K562 (cell line): ENCODE results near the gene BLOC1S3. TPM values are rescaled to one million over a fixed set of nuclear protein-coding genes. Genes with fewer than 3 reads are reported as not detected.

Experiments used
- AFF1 ChIP-seq, 2 experiments: fragments of 450-650 bp; IDR thresholded peaks; 2 replicates each; pipeline ENCODE4 v1.6.1; 2018; ENCODE audit warnings: mild to moderate bottlenecking in 2 of 2, low read depth in 1 of 2; ENCODE audit not compliant: partially characterized antibody in 2 of 2
- ASH1L ChIP-seq: fragments of 450-650 bp; IDR thresholded peaks from 2 replicates; pipeline ENCODE4 v1.6.1; 2018; ENCODE audit warnings: borderline replicate concordance, mild to moderate bottlenecking, low read depth; ENCODE audit not compliant: partially characterized antibody
- BRF2 ChIP-seq: IDR thresholded peaks from 3 replicates; pipeline ENCODE4 v1.6.1; 2011; ENCODE audit warnings: borderline replicate concordance, mild to moderate bottlenecking; ENCODE audit not compliant: insufficient read length, insufficient read depth
- CCNT2 ChIP-seq: IDR thresholded peaks from 2 replicates; pipeline ENCODE4 v1.6.1; 2011; ENCODE audit warnings: borderline replicate concordance, low read depth, mild to moderate bottlenecking, moderate library complexity, mixed read lengths, low read length; ENCODE audit not compliant: insufficient read length; ENCODE audit errors: extremely low read depth
- ELF4 ChIP-seq: fragments of 450-650 bp; formaldehyde crosslinking; IDR thresholded peaks from 2 replicates; pipeline ENCODE4 v1.4.0; 2022; ENCODE audit warnings: missing genetic modification characterization
- KAT7 ChIP-seq: sonication (generic); formaldehyde crosslinking; IDR thresholded peaks from 2 replicates; pipeline ENCODE4 v1.8.0; 2022; ENCODE audit warnings: missing genetic modification reagents, mild to moderate bottlenecking, borderline replicate concordance
- KLF6 ChIP-seq: fragments of 250-450 bp; sonication (Bioruptor Pico); IDR thresholded peaks from 2 replicates; pipeline ENCODE4 v1.4.0; 2020; ENCODE audit warnings: mild to moderate bottlenecking, moderate library complexity, borderline replicate concordance
- NFIX ChIP-seq: fragments of 250-450 bp; sonication (Bioruptor Pico); IDR thresholded peaks from 2 replicates; pipeline ENCODE4 v1.4.0; 2020; ENCODE audit warnings: low read depth, mild to moderate bottlenecking, moderate library complexity
- NR2C1 ChIP-seq, 2 experiments: fragments of 450-650 bp; IDR thresholded peaks; 2 replicates each; pipeline ENCODE4 v1.6.1; 2017; ENCODE audit warnings: mild to moderate bottlenecking in 2 of 2, antibody characterized with exemption in 1 of 2, inconsistent platforms in 1 of 2, missing compliant biosample characterization in 1 of 2, missing genetic modification characterization in 1 of 2
- PATZ1 ChIP-seq: fragments of 250-450 bp; sonication (Bioruptor Pico); IDR thresholded peaks from 2 replicates; pipeline ENCODE4 v1.5.0; 2020; ENCODE audit warnings: mild to moderate bottlenecking, borderline replicate concordance
- ZKSCAN1 ChIP-seq: fragments of 150-350 bp; IDR thresholded peaks from 2 replicates; pipeline ENCODE4 v1.6.1; 2016; ENCODE audit warnings: low read depth, low read length
- ZNF431 ChIP-seq: sonication (generic); formaldehyde crosslinking; IDR thresholded peaks from 2 replicates; pipeline ENCODE4 v1.8.0; 2022; ENCODE audit warnings: mild to moderate bottlenecking, missing genetic modification reagents
- ZNF589 ChIP-seq: fragments of 200-800 bp; sonication (Bioruptor generic); IDR thresholded peaks from 2 replicates; pipeline ENCODE4 v1.6.1; 2016; ENCODE audit warnings: low read depth, missing genetic modification characterization, missing compliant biosample characterization
- ZNF696 ChIP-seq: fragments of 250-450 bp; sonication (Bioruptor Pico); conservative IDR thresholded peaks from 2 replicates; pipeline ENCODE4 v1.4.0; 2020; ENCODE audit warnings: mild to moderate bottlenecking, moderate library complexity
- ZNF740 ChIP-seq, 3 experiments: fragments of 200-800 bp in 1 of 3; sonication (Bioruptor generic) in 1 of 3; sonication (generic) in 1 of 3; formaldehyde crosslinking in 1 of 3; IDR thresholded peaks; 2 replicates each; pipeline versions ENCODE4 v1.6.1 to v1.8.0; 2016 to 2022; ENCODE audit warnings: mild to moderate bottlenecking in 2 of 3, missing compliant biosample characterization in 2 of 3, missing genetic modification characterization in 2 of 3, missing genetic modification reagents in 1 of 3
- ZNF75A ChIP-seq: fragments of 450-650 bp; formaldehyde crosslinking; IDR thresholded peaks from 2 replicates; pipeline ENCODE4 v1.4.0; 2020; ENCODE audit warnings: mild to moderate bottlenecking
- ZSCAN29 ChIP-seq: fragments of 450-650 bp; IDR thresholded peaks from 2 replicates; pipeline ENCODE4 v1.6.1; 2017
- polyA plus RNA-seq, 8 experiments: library from polyadenylated mRNA; depleted of rRNA in 4 of 8; stranded (reverse) in 5 of 8; unstranded in 3 of 8; fragments of >200 nt; fragmentation: Nextera tagmentation in 2 of 8; fragmentation: Illumina TruSeq in 1 of 8; extraction: Ambion mirVana in 2 of 8; extraction: Trizol in 1 of 8; gene quantifications; 2 replicates each; pipeline versions ENCODE4 v1.2.1 to v1.2.3, GENCODE V29; 2011 to 2014; ENCODE audit warnings: inconsistent platforms in 1 of 8, missing spikeins in 1 of 8
- total RNA-seq, 7 experiments: library from RNA; depleted of rRNA in 6 of 7; stranded (reverse); fragments of >200 nt in 6 of 7; fragmentation: Illumina TruSeq in 2 of 7; extraction: Trizol in 2 of 7; gene quantifications; 2 replicates each; pipeline versions ENCODE4 v1.2.1 to v1.2.3, GENCODE V29; 2011 to 2021; ENCODE audit warnings: low replicate concordance in 1 of 7

Gene BLOC1S3
- total and polyA plus RNA-seq, 9 of the 15 experiments (the other 6 are each of a cell fraction or from before 2014, with no cell fraction given): 3.9 to 20.2 (median 10.4) TPM

- TF ChIP-seq PATZ1 (CRISPR knock-in tag): no peak
- TF ChIP-seq ZNF431 (CRISPR knock-in tag): no peak
- no peak for TF ChIP-seq ZNF696 (CRISPR knock-in tag)
- no peak for TF ChIP-seq ZNF740 (CRISPR knock-in tag; IDR thresholded peaks at IDR 0.05)
- no peak for TF ChIP-seq ZNF740 (tag; IDR thresholded peaks at IDR 0.05)
- no peak for TF ChIP-seq ZSCAN29
- TF ChIP-seq ASH1L: peak; percentile 92
- no peak for TF ChIP-seq NFIX (CRISPR knock-in tag)
- peak; percentile 56 for TF ChIP-seq CCNT2
- no peak for TF ChIP-seq ZNF589 (CRISPR knock-in tag)
- no peak for TF ChIP-seq AFF1 (IDR thresholded peaks at IDR 0.05; ENCODE audit: low read depth in 1 of 2, partially characterized antibody in 2 of 2)
- TF ChIP-seq ELF4 (CRISPR knock-in tag): peak; percentile 73; the same call in 1 of the 2 replicates
- no peak for TF ChIP-seq BRF2
- TF ChIP-seq KLF6 (CRISPR knock-in tag): peak; percentile 69; the same call in 1 of the 2 replicates
- no peak for TF ChIP-seq ZNF75A
- TF ChIP-seq KAT7: no peak; the same call in 1 of the 2 replicates
- peak; percentile 43; the same call in 1 of the 2 replicates for TF ChIP-seq NR2C1 (IDR thresholded peaks at IDR 0.05)
- no peak for TF ChIP-seq NR2C1 (tag; IDR thresholded peaks at IDR 0.05)
- TF ChIP-seq ZKSCAN1: no peak
These were observed at the start of gene BLOC1S3 (continued) for GRCh38 chr19:45178262-45179071.
